Retinal pigment epithelial cell (primary cell): ENCODE data around the gene CD226.
"Not testable (repeated sequence)": the region's sequence is repeated elsewhere in the genome, so short reads cannot be mapped to it uniquely, and the experiment has no call there.

Experiments
- DNase-seq: peaks from one replicate; pipeline ENCODE4 v3.0.0-alpha.2; 2010; ENCODE audit warnings: low read depth
- H3K4me3 ChIP-seq: 2 replicates; pipeline ENCODE4 v1.5.1; 2011; ENCODE audit warnings: mild to moderate bottlenecking, low read length, control low read depth, moderate library complexity
- CTCF ChIP-seq: conservative IDR thresholded peaks from 2 replicates; pipeline ENCODE4 v1.5.1; 2011; ENCODE audit warnings: low read depth, low read length, control low read depth, inconsistent platforms

CD226 gene

GRCh38 chr18:69985239-69985638, 37.6 kb upstream of the CD226 start:
- DNase-seq, result no peak
- H3K4me3 ChIP-seq, result no peak overlapping the region
- TF ChIP-seq CTCF, result no peak

GRCh38 chr18:69982417-69982816, 34.7 kb upstream of the CD226 start:
- no peak for TF ChIP-seq CTCF
- no peak for DNase-seq

GRCh38 chr18:69981948-69982347, 34.3 kb upstream of the CD226 start:
- no peak for DNase-seq
- TF ChIP-seq CTCF, result no peak
- H3K4me3 ChIP-seq, result no peak overlapping the region

More at GRCh38 chr18:69982417-69982816, 34.7 kb upstream of the CD226 start:
- no peak overlapping the region for H3K4me3 ChIP-seq

DNA sequence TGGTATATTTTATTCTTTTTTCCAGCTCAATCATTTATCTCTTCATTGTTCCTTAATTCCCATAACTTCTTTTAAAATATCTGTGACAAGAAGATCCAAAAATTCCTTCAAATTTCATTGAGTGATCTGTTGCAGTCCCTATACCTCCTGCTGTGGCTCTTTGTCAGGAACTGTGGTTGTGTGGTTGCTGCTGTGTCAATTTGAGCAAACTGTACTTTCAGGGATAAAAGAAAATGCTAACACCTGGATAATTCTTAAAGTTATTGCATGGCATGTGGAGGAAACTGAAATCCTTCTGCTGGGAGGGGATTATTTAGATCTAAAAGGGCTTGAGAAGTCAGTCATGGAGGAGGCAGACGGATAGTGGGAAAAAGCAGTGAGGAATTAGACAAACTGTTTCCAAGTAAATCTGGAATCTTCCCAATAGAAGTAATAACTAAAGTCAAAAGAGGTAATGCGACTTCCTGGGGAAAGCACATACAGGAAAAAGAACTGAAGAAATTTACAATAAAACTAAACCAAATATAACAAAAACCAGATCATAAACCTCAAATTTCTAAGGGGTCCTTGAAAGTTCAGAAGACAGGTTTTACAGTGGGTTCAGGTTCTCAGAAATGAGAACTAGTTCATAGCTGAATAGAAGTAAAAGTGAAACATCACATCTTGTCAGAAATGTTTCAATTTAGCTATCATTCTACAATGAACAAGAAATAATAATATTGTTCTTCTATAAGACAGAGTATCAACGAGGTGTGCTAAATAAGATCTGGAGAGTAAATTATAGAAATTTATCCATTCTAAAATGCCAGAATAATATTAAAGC, 33.5 kb upstream of the CD226 start:
- TF ChIP-seq CTCF, result no peak
- DNase-seq, result no peak
- H3K4me3 ChIP-seq, result no peak overlapping the region

GRCh38 chr18:69980509-69980908, 32.8 kb upstream of the CD226 start:
- no peak overlapping the region for H3K4me3 ChIP-seq
- TF ChIP-seq CTCF, result no peak
- DNase-seq, result no peak

DNA sequence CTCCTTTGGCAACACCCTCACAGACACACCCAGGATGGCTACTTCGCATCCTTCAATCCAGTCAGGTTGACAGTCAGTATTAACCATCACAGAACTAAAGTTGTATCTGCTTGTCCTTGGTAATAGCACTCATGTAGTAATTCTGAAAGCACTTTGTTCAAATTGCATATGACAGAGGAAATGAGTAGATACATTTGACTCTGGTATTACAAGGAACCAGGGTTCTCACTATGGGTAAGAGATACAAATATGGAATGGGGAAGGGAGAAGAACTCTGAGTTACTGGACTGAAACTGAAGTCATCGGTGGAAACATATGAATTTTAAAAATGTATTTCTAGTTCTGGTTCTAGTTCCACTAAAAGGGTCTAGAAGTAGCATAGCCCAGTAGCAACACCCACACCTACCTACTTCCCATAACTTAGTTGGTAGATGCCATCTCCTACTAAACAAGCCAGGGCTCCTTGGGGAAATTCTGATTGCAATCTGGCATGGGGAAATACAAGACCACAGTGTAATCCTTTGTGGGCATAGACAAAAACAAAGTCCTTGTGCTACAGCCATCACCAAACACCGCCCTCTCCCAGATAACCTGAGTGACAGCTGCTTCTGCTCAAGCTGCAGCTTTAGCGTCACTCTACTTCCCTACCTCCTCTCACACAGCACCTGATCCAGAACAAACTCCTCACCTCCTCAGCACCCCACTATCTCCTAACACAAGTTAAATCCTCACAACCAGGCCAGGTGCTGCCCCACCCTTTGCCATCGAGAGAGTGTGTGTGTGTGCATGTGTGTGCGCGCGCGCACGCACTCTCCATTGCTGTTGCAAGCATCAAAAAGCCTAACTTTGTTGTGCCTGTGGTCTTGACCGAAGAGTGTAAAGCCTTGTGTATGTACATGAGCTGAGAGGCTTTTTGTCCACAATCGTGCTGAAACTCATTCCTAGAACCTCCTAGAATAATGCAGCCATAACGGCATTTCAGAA, 31.4 kb upstream of the CD226 start:
- no peak for DNase-seq
- TF ChIP-seq CTCF, result no peak
- H3K4me3 ChIP-seq, result no peak overlapping the region

DNA sequence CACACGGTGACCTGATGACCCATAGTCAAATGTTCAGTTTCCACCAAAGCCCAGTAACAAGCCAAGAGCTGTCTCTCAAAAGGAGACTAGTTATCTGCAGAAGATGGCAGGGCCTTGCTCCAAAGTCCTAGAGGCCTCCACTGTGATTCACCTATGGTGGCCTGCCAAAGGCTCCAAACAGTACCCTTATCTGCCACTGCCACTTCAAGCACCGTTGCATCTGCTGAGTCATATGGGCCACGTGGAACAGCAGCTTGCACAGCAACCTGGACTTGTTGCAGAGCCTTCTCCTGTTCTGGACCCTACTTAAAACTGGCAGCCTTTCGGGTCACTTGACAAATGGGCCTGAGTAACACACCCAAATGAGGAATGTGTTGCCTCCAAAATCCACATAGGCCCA, 27.6 kb upstream of the CD226 start:
- DNase-seq, H3K4me3 ChIP-seq: not testable (repeated sequence)
